DLD1 (cell line): ENCODE measurements around the gene NDUFS7.

Experiments used
- in situ Hi-C: cut with HindIII; loops from 2 replicates; pipeline ENCODE4 v1.10.0; 2017; ENCODE audit warnings: low sequenced_read_pairs

NDUFS7 gene

DNA sequence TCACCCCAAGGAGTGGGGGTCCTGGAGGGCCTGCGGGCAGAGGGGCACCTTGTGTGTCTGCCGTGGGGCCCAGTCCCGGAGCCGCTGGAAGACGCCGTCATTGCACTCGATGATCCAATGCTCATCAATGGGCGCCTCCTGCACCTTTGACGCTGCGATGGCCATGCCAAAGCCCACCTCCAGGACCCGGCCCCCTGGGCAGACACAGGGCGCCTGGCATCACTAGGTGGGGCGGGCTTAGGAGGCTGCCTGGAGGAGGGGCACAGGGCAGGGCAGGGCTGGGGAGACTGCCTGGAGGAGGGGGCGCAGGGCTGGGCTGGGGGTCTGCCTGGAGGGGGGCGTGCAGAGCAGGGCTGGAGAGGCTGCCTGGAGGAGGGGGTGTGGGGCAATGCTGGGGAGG is 16.0 kb downstream of the NDUFS7 start:
- in situ Hi-C loops: no loop called here

DNA sequence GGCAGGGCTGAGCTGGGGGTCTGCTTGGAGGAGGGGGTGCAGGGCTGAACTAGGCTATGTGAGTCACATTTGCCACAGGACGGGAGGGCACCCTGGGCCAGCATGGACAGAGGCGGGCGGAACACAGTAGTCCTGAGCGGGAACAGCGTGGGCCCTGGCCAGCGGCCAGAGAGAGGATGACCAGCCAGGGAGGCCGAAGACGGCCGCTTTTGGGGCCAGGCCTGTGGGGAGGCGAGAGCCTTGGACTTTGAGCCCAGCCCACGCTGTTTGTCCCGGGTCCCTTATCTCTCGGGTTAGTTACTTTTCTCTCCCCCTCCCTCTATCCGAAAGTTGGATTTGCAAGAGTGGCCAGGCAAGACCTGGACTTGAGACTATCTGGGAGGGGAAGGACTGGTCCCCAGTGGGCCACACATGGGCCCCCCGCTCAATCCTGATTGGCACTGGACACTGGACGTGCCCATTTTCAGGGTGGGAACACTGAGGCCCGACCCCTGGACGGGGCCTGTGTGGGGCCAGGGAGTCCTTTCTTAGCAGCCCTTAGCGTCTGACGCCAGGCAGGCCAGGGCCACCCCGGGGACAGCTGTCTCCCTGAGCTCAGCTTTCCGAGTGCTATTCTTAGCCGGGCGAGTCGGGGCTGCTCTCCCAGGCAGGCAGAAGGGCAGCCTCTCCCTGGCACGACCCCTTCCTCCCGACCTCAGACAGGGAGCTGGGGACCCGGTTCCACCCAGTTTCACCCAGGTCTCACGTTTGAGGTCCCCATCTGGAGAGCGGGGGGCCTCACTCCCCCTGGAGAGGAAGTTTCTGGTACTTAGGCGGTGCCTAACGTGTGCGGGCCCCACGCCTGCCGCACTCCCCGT is 16.8 kb downstream of the NDUFS7 start:
- in situ Hi-C loops: no loop called here

DNA sequence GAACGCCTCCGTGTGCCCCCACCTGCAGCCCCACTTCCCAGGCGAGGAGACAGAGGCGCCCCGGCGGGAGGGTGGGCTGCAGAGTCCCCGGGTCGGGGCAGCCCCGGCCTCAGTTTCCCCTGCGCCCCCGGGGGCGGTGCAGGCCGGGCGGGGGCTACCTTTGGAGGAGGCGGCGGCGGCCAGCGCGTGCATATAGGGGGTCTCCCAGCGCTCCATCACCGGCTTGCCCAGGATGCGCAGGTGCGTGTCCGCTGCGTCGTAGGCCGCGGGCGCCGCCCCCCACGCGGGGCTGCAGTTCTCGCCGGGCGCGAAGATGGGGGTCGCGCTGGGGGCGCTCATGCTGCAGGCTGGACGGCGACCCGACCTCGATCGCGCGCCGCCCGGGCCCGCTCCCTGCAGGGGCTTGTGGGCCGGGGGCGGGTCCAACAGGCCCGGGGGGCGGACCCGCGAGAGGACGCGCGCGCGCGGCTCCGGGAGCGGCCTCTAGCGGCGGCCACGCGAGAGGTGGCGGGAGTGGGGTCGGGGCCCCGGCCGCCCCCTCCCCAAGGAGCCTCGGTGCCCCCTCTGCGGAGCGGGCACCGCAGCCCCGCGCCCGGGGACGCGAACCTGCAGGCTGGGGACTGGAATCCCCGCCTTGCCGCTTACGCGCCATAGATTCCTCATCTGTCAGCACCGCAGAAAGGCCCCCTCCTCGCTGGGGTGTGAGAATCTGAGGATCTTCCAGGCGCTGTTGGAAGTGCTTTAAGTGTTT is 17.6 kb downstream of the NDUFS7 start, which contains the start of gene GAMT:
Gene GAMT (minus strand): TSS at position 405 of the 751 bp plus-strand sequence. CDS start 66 bp downstream, at position 339.
- in situ Hi-C loops: no loop called here

DNA sequence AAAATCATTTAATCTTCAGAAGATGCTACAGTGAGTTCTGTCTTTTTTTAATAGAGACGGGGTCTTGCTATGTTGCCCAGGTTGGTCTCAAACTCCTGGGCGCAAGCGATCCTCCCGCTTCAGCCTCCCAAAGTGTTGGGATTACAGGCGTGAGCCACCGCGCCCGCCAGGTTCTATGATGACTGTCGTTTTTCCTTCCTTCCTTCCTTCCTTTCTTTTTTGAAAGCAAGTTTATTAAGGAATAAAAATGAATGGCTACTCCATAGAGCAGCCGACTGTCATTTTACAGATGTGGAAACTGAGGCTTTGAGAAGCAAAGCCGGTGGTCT is 18.1 kb downstream of the NDUFS7 start:
- in situ Hi-C loops: no loop called here

DNA sequence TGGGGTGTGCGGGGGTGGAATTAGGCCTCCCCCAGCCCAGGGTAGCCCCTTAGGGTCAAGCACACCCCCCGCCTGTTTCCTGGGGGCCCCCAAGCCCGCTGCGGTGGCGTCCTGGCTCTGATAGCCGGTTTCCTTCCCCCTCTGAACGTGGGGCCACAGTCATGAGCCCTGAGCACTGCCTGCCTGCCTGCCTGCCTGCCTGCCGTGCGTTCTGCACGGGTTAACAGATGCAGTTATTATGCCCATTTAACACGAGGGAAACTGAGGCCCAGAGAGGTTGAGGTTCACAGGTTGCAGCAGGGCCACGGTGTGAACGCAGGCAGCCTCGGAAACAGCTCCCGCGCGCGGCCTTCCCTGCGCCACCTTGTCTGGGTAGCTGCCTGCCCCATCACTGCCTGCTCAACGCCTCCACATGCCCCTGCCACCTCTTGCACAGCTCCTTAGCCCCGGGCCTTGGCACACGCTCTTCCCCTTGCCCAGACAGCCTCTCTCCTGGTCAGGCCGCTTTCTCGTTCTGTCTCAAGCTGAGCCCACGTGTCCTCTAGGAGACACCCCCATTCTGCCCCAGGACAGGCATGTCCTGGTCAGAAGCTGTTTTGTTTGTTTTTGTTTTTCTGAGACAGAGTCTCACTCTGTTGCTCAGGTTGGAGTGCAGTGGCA is 18.8 kb downstream of the NDUFS7 start:
- in situ Hi-C loops: no loop called here

DNA sequence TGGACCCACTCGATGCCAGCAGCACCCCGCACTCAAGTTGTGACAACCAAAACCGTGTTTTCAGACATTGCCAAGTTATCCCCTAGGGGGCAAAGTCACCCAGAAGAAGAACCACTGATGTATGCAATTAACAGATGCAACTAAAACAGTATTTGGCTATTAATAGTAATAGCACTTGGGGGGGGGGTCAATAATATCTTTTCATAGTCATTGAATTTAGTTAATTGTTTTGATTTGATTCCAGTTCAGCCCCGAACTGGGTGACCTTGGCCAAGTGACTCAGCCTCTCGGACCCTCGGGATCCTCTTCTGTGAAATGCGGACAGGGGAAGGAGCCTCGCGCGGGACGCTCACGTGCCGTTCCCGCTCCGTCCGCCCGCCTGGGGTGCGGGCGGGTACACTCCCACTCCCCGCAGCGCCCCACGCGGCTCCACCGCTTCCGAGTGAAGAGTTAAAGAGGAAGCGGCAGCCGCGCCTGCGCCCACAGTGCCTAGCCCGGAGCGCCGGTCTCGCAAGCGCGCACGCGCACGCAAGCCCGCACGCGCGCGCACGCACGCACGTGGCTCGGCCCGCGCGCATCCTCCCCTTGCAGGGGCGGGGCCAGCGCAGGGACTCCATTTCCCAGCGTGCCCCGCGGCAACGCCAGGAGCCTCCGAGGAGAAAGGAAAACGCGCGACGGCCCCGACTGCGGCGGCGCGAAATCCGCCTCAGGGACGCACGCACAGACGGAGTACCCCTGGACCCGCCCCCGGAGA is 23.2 kb downstream of the NDUFS7 start:
- in situ Hi-C loops: no loop called here

DNA sequence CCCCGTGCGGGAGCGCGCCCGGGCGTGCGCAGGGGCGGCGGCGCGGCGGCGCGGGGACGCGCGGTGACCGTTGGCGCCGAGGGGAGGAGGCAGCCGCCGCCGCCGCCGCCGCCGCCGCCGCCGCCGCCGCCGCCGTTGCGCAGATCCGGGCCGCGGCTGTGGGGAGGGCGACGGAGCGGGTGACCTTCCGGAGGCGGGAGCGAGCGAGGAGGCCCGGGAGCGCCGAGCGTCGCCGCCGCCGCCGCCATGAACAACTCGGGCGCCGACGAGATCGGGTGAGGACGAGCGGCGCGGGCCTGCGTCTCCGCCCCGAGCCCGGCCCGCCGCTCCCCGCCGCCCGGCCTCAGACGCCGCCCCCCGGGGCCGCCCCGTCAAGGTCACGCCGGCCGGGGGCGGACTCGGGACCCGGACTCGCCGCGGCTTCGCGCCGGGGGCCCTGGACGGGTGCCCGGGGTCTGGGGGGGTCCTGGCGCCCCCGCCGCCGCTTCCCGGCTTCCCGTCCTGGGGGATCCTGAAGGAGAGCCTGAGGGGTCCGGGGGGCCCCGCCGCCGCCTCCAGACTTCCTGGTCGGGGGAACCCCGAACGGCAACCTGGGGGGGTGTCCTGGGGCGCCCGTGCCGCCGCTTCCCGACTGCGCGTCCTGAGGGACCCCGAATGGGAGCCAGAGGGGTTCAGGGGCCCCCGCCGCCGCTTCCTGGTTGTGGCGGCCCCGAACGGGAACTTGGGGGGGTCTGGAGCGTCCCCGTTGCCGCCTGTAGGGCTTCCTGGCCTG is 24.0 kb downstream of the NDUFS7 start, which contains the start of gene DAZAP1:
Gene DAZAP1 (plus strand): TSS at position 59 of the 772 bp plus-strand sequence. CDS start 188 bp downstream, at position 247.
- in situ Hi-C loops: no loop called here

DNA sequence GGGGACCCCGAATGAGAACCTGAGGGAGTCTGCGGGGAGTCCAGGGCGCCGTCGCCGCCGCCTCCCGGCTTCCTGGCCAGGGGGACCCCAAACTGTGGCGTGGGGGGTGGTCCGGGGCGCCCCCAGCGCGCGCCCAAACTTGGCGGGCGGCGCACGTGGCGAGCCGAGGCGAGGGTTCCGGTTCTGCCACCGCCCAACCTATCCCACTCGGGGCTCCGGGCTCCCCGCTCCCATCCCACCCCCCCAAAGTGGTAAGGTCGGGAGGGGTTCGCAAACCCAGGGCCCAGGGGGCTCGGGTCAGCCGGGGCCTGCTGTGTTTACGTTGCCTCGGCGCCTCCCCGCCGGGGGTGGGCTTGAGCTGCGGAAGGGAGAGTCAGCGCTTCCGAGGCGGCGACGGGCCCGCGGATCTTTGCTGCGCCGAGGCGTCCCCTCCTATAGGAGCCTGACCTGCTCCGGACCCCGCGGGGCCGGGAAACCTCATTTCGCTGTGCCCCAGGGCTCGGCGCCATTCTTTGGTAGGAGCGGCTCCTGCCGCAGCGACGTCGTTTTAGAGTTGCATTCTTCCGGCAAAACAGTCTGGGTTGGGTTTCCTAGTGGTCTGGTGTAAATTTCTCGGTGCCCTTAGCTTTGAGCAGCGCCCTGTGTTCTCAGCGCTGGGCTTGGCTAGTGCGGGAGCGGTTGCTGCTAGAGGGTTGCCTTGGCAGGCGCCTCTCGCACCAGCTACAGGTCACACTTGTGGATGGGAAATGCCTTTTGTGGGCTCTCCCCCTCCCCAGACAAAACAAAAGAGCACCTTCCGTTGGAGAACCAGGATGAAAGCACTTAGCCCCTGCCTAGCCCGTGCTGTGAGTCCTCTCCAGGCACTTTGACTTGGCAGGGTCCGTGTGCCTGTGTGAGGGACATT is 24.8 kb downstream of the NDUFS7 start:
- in situ Hi-C loops: no loop called here

DNA sequence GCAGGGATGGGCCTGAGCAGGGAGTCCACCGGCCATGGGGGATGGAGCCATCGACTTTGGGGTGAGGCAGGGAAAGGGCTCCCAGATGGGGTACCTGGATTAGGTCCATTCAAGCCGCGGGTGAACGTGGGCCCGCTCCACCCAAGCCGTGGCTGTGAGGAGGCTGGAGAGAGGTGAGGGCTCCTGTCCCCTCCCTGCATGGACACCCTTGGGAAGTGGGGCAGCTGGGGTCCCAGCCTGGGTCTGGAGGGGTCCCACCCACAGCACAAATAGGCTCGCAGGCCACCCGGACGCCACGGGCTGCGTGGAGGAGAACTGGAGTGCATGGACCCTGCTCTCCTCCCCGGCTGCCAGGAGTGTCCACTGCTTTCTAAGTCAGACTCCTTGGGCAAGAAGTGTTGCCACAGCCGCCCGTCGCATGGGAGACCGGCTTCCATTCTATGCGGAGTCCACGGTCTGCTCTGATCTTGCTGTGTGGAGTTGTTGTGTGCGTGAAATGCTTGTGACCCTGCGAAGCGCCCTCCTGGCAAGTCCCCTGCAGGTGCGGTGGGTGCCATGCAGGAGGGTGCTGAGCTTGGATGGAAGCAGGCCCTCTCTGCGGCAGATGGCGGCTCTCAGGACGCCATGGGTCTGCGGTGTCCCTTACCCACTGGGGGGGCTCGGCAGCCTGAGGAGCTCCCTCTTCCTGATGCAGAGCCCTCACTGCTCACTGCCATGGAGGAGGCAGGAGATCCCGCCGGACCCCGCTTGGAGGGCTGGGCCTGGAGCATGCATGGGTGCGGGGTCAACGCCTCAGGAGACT is 25.7 kb downstream of the NDUFS7 start:
- in situ Hi-C loops: no loop called here

DNA sequence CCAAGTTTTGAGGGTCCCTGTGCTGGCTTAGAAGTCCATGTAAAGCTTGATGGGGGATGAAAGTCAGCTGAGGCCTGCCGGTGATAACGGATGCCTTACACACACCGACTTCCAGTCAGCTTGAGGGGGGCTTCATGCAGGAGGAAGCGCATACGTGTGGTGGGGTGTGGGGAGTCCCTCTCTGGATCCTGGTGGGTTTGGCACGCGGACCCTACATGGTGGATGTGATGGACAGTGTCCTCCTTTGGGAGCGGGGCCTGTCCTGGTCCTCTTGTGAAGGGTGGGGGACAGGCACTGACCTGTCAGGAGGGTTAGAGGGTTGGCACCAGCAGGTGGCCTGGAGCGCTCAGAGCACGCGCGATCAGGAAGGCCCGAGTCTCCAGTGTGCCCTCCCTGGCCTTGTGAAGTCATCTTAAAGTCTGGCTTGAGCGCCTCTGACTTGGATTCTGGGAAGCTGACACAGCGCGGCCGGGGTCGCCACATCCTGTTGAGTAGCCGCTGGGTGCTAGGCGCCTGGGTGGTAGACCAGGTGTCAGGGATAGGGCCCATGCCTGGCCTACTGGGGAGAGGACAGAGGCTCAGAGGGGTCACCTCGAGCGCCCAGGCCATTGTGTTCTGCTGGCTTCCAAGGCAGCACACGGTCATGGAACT is 26.6 kb downstream of the NDUFS7 start:
- in situ Hi-C loops: no loop called here

DNA sequence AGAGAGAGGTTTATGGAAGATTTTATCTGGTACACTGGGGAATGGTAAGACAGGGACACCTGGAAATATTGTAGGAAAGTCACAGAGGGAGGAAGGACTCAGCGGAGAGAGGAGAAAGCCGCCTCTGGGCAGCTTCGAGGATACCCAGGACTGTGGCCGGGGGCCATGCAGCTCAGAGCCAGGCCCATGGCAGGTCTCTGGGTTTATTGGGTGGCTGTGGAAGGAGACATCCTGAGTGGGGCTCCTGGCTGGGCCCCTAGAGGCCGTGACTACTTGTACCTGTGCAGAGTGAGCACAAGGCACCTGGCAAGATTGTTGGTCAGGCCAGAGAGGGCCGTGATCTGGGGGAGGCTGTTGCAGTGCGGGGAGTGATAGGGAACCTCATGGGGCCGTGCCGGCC is 27.1 kb downstream of the NDUFS7 start:
- in situ Hi-C loops: no loop called here

DNA sequence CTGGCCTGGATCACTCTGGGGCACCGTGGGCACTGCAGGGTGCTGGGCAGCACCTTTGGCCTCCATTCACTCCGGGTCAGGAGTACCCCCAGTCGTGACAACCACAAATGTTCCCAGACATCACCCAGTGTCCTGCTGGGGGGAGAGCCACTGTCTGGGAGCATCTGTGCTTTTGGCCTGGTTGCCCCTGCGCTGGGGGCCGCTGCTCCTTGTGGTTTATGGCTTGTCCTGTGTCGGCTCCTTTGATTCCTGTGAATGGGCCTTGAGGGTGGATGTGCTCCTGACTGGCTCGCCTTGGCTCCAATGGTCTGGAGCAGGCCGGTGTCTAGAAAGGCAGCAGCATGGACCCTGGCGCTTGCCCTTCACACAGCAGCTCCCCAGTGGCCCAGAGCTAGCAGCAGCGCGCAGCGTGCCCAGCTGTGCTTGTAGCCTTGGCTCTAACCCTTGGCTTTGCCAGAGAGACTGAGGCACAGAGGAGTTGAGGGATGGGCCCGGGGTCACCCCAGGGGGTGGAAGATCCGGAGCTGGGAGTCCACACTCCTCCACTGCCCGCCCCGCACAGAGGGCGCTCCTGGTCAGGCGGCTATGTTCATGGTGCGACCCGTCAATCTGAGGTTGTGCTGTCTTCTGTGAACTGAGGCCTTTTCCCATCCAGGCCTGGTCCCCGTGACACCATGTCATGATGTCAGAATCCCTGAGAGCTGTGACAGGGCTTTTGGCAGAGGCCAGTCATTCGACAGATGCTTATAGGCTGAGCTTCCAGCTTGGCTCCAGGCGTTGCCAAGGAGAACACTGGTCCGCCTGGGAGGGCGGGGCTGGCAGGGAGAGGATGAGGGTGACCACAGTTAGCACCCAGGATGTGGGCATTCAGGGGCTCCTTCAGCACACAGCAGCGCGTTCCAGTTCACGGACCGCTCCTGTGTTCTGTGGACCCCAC is 27.8 kb downstream of the NDUFS7 start:
- in situ Hi-C loops: no loop called here

DNA sequence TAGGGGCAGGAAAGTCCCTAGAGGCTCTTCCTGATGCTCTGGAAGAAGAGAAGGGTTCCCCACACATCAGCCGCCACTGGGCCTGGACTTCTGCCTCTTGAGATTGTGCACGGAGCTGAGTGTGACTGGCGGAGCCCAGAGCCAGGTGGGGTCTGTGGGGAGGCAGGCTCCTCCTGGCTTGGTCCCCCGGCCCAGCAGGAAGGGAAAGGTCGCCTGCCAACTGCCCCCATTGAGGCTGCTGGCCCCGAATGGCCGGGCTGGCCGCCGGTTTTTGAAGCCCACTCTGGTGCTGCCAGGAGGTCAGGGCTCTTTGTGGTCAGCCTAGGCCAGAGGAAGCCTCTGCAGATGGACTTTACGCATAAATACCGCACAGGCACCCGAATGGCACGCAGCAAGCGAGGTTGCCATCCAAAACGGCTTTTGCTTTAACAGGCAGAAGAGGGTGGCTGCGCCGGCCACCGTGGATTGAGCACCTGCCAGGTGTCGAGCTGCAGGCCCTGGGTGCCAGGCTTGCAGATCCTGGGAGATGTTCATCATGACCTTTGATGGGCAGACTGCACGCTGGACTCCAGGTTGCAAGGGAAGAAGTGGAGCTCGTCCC is 28.7 kb downstream of the NDUFS7 start:
- in situ Hi-C loops: no loop called here

DNA sequence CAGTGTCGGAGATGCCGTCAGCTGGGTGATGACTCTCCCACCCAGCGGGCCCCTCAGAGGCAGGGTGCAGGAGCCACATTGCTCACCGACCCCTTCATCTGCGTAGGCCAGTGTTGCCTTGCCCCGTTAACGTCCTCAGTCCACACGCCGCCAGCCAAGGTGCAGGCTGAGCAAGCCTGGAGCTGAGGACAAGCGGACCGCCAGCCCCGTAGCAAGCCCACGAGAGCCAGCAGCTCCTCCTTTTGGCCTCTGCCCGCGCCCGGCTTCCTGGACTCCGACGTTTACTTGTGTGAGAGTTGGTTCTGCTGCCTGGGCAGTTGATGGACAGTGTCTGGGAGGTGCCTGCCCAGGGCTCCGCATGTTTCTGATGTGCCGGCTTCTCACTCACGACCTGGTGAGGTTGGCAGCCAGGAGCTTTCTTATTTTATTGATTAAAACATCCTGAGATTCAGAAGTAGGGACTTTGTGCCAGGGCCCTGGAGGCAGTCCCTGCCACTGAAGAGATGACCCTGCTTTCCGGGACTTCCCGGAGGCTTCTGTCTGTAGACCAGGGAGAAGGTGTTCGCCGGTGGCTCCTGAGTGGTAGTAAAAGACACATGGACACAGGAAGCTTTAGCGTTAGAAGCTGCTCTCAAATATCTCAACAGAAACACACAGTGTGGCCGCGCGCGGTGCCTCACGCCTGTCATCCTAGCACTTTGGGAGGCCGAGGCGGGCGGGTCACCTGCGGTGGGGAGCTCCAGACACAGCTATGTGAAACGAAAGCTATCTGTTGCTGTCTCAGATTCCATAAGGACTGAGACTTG is 29.5 kb downstream of the NDUFS7 start:
- in situ Hi-C loops: no loop called here

DNA sequence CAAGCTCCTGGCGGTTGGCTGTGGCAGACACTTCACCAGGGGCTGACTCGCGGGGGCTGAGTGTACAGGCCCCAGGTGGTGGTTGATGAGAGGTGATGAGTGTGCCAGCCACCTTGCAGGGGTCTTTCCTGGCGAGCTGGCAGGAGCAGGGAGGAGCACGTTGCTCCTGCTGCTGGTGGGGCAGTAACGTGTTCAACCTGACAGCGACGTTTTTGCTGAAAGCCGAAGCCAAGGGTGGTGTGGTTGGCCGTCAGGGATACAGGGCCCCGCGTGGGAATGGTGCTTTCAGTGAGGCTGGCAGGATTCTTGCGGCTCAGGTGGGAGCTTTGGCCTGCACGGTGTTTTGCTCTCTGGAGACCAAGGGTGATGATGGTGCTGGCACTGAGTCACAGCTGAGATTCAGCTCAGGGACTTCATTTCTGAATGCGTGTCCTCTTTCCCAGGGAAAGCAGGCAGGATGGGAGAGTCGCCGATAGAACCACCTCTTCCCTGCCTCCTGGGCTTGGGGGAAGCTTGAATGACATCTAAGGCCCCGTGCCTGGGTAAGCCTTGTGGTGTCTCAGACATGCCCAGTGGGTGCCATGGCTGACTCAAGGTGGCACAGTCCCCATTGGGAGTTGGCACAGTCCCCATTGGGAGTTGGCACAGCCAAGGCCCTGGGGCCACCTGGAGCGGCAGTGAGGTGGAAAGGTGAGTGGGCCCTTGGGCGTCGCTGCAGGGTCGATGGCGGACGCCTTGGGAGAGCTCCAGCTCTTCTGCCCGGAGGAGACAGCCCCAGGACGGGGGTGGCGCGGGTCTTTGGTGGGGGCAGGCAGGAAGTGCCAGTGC is 32.5 kb downstream of the NDUFS7 start:
- in situ Hi-C loops: no loop called here
